ENCODE results near the gene EVC2.

EVC2 gene

DNA sequence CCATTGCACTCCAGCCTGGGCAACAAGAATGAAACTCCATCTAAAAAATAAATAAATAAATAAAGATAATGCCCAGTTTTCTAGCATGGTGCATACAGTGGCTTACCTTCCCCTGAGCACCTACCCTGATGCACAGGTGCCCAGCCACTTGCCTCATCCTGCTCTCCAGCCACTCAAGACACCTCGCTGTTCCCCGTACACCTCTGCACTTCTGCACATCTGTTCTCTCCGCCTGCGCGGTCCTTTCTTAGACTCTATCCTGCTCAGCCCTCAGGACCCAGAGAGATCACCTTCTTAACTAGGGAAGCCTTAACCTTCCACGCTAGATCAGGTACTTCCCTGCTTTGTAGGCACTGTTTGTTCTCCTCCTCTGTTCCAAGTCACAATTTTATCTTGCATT is 5.5 kb upstream of the EVC2 start:
- DNase-seq (ENCODE audit: low read depth) = no peak

DNA sequence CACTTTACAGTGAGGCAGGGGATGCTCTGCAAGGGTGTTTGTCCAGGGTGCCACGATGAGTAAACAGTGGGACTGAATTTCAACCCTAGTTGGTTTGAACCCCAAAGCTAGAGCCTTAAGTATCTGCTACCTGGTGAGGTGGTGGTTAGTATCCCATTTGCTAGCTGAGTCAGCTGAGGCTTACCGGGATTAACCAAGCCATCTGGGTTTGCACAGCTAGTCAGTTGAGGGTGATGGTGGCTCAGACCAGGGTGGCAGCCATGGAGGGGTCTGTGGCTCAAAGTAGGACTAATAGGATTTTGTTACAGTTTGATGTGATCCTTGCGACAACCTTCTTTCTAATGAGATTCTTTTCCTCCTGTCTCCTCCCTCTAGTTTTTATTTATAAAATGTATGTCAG is 4.6 kb upstream of the EVC2 start:
- no peak for DNase-seq (ENCODE audit: low read depth)

DNA sequence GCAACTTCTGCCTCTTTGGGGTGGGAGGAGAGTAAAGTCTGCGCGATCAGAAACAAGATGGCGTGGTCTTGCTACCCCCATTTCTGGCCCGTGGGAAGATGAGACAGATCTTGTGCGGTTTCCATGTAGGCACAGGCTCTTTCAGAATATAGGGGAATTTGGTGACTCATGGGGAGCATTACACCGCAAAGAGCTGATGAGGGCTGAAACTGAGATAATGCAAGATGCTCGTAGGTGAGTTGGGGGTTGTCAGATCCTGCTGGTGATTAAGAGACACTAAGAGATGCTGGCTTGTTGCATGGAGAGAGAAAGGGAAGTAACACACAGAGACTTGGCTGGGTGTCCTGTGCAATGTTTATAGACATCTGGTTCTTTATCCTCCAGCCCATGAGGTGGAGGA is 4.2 kb upstream of the EVC2 start:
- no peak for DNase-seq (ENCODE audit: low read depth)

DNA sequence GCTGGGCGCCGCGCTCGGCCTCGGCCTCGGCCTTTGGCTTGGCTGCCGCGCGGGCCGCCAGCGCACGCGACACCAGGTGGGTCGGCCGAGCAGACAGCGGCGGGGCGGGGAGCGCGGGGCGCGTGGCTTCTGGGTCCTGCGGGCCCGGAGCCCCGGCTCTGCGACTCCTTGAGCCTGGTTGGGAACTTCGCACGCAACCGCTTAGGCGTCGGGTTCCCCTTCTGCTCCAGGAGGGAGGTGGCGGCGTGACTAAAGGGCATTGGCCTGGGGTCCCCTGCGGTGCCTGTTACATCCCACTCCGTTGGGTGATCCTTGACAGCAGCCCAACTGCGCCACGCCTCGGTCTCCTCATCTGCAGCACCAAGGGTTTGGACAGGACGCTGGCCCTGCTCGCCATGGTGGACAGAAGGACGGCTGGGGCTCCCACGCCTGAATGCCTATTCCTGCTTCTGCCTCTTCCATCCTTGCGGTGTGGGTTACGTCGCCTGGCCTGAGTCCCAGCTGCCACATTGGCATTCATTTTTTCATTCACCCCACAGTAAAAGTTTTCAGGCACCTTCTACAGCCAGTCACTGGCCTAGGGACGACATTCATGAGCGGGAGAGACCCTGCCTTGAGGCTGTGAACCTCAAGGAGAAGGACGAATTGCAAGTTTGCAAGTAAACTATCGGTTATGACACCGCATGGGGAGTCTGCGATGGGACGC is 3.3 kb upstream of the EVC2 start:
- DNase-seq (ENCODE audit: low read depth) = no peak

DNA sequence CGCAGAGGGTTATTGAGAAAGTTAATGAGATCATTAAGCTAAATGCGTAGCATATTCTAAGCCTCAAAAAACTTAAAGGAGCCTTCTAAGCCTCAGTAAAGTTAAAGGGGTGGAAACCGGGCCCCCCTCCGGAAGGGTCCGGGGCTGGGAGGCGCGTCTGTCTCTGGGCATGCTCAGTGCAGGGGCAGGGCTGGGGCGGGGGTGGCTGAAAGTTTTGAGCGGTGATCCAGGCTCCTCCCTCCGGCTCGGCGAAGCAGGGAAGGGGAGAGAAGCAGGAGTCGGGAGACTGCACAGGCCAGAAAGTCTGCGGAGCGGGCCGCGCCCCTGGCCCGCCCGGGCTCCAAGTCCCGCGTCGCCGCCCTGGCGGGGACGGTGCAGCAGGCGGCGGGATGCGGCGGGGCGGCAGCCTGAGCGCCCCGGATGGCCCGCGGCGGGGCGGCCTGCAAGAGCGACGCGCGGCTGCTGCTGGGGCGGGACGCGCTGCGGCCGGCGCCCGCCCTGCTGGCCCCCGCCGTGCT is 2.7 kb upstream of the EVC2 start, which contains the start of gene EVC:
EVC (plus strand) TSS at position 241 of the 518 bp plus-strand sequence; CDS start at position 421, 180 bp downstream.
- no peak for DNase-seq (ENCODE audit: low read depth)

DNA sequence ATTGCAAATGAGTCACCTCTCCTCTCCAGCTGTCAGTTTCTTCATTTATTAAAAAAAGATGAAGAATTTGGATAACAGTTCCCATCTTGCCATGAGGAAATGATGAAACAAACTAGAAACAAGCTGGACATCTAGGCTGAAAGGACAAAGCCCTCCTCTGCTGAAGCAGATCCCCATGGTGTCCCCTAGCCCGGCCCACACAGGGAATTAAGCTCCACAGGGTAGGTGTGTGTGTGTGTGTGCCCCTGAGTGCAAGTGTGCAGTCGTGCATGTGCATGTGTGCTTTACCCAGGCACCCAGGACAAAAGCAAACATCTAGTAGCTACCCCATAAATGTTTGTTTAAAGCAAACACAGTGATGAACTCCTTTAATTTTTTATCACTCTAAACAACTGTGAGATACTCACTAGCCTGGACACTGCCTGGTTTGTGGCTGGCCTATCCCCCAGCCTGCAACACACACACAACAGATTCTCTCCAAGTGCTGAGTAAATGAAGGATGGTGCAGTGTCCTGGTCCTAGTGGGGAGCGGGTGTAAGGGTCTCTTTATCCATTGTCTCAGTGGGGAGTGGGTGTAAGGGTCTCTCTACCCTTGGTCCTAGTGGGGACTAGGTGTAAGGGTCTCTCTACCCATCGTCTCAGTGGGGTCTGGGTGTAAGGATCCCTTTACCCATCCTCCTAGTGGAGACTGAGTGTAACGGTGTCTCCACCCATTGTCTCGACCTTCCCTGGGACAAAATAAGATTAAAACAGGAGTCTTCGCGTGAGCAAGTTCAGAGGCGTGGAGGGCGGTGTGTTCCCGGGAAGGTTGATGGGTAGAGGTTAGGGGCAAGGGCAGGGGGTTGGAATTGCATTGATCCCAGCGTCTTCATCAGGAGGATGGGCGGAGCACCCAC is 2.0 kb upstream of the EVC2 start:
- no peak for DNase-seq (ENCODE audit: low read depth)

DNA sequence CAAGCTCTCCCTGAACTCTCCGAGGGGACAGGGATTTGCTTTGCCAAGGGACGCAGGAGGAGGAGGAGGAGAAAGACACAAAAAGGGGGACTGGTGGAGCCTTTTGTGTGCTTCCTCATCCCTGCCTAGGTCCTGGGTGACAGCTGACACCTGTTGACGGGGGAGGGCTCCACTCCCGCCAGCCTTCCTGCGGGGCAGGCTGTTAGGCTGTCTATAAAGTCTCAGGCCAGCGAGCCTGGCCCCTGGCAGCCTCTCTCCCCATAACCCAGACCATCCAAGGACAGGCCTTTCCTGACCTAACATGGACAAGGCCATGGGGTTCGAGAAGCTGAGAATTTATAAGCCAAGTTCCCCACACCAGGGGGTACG is 832 bp upstream of the EVC2 start:
- DNase-seq (ENCODE audit: low read depth) = no peak

DNA sequence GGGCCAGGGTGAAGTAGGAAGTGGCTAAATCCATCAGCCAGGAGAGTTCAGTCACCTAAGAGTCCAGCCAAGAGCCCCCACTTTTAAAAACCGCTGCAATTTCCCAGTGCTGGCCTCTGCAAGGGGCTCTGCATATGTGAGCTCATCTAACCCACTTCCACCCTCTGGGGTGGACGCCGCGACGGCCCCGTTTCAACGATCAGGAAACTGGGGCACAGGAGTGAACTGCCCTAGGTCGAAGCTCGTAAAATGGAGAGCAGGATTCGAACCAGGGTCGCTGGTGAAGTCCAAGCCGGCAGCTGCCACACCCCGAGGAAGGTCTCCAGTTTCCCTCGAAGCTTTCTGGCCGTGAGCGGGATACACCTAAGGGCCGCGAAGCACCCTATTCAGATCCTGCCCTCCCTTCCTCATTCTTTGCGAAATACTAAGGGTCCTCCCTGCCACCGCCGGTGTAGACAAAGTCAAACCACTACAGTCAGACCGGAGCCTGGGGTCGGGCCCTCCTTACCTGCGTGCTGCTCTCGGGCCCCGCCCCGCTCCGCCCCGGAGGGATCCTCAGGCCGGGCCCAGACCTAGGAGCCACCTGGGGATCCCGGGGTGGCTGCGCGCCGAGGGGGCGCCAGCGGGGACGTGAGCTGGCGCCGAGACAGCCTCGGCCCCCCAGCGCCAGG is 446 bp downstream of the EVC2 start:
- no peak for DNase-seq (ENCODE audit: low read depth)

DNA sequence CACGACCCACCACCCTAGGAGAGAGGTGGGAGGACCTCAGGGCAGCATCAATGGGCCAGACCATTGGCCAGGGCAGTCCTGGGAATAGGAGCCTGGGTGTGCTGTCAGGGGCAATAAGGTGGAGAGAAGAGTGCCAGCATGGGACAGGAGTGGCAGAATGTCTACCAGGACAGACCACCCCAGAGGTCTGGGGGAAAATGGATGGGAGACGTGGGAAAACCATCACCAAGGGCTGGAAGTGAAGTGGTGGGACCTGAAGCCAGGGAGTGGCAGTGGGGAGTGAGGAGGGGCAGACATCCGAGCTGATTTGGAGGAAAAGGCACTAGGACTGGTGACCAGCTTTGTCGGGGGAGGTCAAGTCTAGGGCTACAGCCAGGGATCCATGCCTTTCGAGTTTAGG is 993 bp downstream of the EVC2 start:
- DNase-seq (ENCODE audit: low read depth) = no peak

DNA sequence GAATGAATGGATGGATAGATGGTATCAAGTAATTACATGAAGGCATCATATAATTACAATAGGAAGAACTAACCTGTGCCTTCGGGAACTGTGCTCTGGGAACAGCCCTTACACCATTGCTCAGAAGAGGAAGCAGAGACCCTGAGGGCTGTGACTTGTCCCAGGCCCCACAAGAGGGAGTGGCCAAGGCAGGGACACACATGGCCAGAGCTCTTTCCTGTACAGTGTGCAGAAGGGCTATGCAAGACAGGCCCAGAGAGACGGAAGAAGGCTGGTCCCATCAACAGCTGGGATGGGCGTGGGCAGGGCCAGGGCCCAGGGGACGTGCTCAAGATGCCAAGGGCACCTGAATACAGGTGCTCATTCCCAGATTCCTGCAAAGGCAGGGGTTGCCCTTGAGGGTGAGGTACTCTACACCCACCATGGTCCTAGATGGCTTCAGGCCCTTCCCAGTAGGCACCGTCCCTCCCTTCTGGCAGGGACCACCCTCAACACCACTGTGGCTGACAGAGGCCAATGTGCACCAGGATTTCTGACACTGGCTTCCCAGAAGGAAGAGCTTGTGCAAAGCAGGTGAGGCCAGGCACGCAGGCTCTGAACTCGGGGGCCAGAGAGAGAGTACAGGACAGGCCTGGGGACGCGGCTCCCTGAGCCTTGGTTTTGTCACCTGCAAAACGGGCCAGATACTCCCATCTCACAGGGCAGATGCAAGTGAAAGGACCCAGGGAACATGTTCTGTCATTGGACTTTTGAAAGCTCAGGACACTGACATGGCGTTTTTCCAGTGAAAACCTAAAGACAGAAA is 1.7 kb downstream of the EVC2 start:
- no peak for DNase-seq (ENCODE audit: low read depth)

DNA sequence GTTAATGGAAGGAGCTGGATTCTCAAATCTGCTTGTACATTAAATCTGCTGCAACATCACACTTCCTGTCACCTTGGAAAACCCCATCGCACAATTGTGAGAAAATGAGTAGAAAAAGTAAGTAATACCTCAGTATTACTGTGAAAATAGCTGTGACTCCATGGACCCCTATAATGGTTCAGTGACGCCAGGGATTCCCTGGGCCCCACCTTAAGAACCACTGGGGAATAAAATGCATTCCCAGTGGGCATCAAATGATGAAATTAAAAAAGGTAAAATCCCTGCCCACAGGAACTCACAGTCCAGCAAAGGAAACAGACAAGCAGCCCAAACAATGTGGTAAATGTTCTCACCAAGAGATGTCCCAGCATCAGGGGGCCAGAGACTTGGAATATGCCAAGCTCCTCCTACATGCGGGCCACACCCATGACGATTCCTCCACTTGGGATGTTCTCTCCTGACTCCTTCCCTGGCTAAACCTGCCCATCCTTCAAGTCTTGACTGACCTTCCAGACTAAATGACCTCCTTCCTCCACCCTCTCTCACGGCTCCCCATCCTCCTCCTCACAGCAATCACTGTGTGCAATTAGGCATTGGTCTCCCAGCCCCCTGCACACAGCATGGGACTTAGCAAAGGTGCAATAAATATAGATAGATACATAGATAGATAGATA is 2.6 kb downstream of the EVC2 start:
- DNase-seq (ENCODE audit: low read depth) = no peak

DNA sequence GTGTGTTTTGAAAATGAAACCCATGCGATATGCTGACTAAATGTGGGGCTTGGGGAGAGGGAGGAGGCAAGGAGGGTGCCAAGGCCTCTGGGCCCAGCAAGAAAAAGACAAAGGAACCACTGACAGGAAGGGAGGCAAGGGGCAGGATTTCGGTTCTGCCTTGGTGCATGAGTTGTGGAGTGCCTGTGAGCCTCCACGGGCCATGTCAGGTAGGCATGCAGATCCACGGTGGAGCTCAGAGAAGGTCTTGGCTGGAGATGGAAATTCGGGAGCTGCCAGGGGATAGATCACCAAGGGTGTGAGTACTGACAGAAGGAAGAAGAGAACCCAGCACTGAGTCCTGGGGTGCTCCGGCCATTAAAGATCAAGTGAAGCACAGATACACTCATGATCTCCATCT is 4.1 kb downstream of the EVC2 start:
- no peak for DNase-seq (ENCODE audit: low read depth)

DNA sequence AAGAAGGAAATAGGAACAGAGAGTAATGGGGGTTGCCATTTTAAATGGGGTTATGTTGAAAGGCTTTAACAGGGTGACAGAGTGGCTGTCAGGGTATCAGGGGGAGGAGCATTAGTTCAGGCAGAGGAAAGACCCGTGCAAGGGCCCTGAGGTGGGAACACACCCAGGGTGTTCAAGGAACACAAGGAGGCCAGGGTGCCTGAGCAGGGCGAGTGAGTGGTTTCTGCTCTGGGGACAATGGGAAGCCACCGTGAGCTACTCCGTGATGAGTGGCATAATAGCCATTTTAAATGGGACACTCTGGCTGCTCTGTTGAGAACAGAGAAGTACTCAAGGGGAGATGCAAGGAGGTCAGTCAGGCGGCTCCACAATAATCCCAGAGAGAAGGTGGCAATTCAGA is 4.5 kb downstream of the EVC2 start:
- no peak for DNase-seq (ENCODE audit: low read depth)

DNA sequence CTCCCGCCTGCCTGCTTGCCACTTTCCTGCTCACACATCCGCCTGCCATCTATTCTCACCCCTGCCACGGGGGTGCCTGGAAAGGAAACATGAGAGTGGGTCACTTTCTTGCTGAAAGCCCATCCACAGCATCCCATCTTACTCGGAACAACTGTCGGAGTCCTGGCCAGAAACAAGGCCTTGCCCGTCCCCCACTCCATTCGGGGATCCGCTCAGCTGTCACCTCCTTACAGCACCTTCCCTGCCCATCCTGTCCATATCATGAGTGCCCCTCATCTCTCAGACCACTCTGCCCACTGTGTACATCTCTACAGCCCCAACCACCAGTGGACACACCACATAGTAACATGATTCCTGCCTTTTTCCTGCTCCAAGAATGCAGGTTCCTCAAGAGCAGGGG is 6.4 kb downstream of the EVC2 start:
- no peak for DNase-seq (ENCODE audit: low read depth)

DNA sequence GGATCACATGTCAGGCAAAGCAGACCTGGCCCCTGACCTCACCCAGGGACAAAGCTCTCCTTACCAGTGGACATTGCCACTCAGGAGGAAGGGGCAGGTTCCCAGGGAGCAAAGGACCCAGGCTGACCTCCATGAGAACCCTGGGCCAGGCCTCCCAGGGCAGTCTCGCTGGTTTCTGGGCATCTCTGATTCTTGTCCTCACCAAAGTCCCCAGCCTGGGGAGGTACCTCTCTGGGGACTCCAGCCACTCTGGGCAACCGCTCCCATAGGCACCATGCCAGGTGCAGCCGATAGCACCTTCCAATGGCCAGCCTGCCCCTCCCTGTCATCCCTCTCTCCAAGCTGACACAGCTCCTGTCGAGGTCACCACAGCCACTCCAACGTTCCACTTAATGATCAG is 7.9 kb downstream of the EVC2 start:
- DNase-seq (ENCODE audit: low read depth) = no peak

DNA sequence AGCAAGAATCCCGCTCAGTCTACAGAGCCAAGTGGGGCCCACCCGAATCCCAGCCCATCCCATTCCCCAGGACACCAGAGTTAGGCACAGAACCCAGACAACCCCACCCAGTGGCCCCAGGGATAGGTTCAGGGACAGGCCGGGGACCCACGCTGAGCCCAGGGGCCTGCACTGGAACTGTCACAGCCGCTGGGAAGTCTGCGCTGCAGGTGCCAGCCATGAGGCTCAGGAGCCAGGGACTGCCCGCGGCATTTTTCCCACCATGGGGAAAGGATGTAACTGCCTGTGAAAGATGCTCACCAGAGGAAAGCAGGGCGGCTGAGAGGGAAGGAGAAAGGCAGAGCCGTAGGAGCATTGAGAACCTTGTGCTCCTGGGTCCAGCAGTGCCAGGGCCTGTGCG is 12.0 kb downstream of the EVC2 start:
- DNase-seq (ENCODE audit: low read depth) = no peak

DNA sequence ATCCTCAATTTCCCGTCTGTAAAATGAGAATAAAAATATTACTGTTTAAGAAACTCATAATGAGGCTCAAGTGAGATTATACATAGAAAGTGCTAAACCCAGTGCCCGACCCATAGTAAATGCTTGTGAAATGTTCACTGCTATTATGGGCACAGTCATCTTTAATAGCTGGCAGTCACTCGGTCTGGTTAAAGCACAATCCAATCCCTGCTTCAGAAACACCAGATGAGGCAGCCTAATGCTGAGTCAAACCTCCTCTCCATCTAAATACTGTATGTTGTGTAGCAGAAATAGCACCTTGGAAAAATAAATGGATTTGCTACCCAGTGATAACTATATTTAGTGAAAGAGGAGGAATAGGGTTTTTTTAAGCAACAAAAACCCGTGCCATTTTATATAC is 14.5 kb downstream of the EVC2 start:
- DNase-seq (ENCODE audit: low read depth) = no peak

DNA sequence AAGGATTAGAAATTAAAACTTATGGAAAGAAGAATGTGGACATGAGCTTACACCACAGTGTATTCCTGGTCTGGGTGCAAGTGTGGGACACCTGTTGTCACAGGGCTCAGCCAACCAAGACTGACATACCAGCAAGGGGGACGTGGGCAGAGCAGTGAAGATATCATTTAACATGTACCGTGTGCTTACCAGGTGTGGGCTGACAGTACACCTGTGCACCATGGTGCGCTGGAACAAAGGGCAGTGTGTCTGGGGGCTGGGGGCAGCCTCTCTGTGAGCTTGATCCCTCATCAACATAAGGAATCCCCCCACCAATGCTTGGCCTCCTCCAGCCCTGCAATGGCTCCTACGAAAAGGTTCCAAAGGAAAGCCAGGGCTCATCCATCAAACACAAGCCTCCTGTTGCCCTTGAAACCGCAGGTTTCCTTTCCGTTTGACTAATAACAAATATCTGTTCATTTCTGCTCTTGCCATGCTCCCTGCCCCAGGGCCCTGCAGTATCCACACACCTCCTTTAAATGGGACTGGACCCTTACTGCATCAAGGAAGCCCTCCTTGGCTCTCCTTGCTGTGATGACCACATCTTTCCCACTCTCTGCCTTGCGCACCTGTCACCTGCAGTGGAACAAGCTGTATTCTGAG is 16.7 kb downstream of the EVC2 start:
- DNase-seq (ENCODE audit: low read depth) = no peak

DNA sequence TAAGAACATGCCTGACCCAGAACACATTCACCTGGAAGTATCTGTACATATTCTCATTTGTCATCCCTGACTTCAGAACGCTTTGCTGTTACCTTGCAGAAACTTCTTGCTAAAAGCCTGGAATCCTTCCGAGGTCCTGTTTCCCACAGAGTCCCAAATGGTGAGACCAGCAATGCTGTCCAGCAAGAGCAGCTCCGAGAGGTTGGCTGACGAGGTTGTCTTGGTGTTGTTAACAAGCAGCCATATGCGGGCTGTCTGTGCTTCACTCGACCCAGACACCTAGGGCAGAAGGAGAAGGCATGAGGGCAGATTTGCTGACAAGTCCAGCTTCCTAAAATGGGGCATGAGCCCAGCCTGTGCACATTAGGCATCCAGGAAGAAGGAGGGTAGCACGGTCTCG is 19.3 kb downstream of the EVC2 start:
- DNase-seq (ENCODE audit: low read depth) = no peak

DNA sequence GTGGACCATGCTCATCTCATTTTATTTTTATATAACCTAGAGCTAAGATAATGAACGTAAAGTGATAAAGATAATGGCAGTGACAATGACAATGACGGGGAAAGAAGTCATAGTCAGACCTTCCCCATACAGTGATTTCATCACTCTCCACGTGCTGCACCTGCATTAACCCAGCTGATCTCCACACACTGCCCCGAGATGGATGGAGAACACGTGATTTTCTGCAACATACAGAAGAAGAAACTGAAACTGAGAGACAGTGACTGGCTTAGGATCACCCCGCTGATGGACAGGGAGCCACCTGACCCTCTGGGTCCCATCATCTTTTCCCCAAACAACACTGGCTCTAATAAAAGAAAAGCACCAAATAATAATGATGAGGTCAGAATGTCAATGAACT is 22.0 kb downstream of the EVC2 start:
- DNase-seq (ENCODE audit: low read depth) = no peak

DNA sequence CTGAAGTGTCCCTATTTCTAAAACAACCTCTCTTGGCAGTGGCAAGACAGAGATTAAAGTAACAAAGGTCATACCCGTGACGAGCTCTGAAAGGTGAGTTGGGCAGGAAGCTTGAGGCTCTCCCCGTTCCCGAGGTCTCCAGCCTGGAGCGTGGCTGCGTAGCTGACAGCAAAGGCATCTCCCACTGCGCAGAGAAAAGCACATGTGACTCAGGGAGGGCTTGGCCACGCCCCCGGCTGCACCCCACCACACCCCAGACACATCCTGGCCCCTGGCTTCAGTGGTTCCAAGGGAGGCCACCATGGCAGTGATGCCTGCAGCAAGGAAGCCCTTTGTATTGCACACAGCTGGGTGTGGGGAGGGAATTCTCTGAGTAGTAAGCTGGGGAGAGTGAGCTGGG is 23.1 kb downstream of the EVC2 start:
- no peak for DNase-seq (ENCODE audit: low read depth)

Data from stimulated activated CD8-positive, alpha-beta memory T cell treated with anti-CD3 and anti-CD28 coated beads, Interleukin-12 subunit alpha, Interleukin-12 subunit beta, amount 100 ng/mL, for 4 hours (primary cell).